Midbrain (tissue), 1 donor: ENCODE measurements around the gene LRPAP1.
"Not testable (repeated sequence)": the region's sequence is repeated elsewhere in the genome, so short reads cannot be mapped to it uniquely, and the experiment has no call there.

Experiments used
- DNase-seq: peaks from one replicate; lab custom pipeline; 2025; lab: John Stamatoyannopoulos, UW

LRPAP1 gene

DNA sequence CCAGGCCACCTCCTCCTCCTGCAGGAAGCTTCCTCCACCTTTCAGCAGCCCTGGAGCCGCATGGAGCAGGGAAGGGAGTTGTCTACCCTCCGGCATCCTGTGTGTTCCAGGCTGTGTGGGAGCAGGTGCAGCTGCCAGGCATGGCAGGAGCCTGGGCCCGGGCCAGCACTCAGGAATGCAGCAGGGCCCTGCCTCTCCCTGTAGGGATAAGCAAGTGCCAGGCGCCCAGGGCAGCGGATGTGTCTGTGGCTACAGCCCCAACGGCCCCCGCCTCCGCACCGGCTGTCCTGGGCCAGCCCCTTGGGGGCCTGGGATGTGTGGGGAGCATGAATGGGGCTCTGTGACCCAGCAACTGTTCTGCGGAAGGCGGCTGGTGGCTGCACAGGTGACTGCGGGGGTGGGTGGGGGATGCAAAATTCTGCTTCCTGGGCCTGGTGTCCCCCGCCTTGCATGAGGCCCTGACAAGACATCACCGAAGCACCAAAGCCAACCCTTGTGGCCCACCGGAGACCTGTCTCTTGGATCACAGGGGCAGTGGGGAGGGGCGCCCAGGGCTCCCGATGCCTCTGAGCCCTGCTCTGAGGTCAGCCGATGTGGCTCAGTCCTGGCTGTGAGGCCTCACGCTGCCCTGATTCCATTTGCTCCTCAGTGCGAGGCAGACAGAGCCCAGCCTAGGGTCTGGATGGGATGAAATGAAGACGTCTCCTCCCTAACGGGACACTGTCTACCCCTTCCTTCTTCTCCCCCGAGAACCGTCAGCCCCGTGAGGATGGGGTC lies 70.5 kb downstream of the LRPAP1 start:
- DNase-seq, result no peak

DNA sequence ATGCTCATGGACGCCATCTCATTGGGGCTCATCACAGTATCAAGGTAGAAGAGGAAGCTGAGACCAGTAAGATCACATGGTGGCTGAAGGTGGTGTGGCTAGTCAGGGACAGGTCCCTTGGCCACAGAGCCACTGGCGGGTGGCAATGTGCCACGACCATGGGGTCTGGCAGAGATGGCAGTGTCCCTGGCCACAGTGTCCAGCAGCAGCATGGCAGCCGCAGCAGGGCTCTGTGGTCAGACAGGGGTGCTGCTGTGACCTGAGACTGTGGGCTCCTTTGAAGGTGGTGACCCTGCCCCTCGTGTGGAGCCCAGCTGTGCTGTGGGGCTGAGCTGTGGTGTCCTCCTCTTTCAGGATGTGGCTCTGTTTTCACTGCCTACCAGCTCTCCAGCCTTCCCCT lies 71.3 kb downstream of the LRPAP1 start:
- DNase-seq, result no peak

DNA sequence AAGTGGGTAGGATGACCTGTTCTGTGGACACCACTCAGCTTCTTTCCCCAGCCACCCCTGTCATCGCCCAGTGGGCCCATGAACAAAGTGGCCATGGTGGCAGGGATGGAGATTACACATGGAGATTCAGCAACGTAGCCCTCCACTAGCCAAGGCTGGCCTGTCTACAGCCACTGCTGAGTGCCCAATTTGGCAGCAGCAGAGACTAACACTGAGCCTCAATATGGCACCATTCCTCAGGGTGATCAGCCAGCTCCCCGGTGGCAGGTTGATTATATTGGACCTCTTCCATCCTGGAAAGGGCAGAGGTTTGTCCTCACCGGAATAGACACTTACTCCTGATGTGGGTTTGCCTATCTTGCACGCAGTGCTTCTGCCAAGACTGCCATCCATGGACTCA lies 73.1 kb downstream of the LRPAP1 start:
- not testable (repeated sequence) for DNase-seq

DNA sequence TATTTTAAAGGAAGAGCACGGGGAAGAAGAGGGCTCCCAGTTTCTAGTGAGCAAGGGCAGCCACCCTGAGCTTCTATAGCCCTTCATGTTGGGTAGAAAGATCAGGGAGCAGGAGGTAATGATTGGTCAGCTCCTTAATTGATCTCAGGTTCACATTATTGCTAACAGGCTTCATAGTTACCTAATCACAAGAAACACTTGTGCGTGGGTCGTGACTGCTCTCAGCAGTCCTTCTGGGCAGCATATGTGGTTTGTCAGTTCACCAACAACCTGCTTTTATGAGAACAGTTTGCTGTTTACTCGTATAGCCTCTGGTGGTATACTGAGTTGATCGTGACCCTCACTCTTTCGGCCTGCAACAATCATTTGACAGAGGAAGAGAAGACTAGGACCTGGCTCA lies 73.9 kb downstream of the LRPAP1 start:
- DNase-seq, result no peak

DNA sequence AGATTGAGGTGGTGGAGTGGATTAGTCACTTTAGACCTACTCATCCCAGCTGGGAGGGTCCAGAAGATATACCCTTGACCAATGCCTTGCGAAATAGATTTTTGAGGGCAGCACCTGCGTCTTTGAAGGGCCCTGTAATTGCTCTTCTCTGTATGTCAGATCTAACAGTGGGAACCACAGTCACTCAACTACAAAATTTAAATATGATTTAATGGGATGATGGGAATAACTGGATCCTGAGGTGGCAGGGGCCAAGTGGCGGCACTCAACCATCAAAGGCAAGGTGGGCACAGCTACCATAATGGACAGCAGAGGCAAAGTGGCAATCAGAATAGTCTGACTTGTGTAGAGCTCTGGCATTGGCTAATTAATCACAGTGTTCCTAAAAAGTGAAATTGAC lies 76.6 kb downstream of the LRPAP1 start:
- not testable (repeated sequence) for DNase-seq
